ENCODE measurements around the gene ENPP3. TPM values are rescaled to one million over a fixed set of nuclear protein-coding genes. Genes with fewer than 3 reads are reported as not detected.

ENPP3 gene
- total RNA-seq, 1 experiment from 2014 or later, result 0.15 TPM

DNA sequence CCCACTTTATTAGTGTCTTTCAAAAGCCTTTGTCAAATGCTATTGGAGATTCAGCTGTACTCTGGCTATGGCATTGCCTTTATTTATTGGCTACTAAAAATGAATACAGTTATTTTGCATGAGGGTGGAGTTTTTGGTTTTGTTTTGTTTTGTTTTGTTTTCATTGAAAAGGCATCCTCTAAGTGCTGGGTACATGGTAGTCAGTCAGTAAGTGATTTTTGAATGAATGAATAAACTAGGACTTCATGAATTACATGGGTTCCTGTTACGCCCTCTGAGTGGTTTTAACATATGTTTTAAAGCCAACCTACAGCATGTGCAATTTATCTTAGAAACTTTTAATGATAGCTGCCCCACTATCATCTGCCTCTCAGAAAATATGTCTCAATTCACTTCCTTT, 131.9 kb downstream of the ENPP3 start:
- Histone ChIP-seq H3K56ac (ENCODE audit: insufficient read length, low read depth, low read length) (no peak overlapping the region), H3K9me3 (ENCODE audit: control insufficient read depth, low read depth, low read length) (no peaks in the 10 kb centered on the region), H3K4me2 (ENCODE audit: insufficient read depth, insufficient read length, low read length) (no peak overlapping the region), H3K27ac (ENCODE audit: insufficient read length, low read depth, low read length) (no peak overlapping the region), H2BK120ac (ENCODE audit: low read depth, low read length, poor library complexity, severe bottlenecking) (no peak overlapping the region), H4K91ac (ENCODE audit: insufficient read length, low read depth, low read length) (no peak overlapping the region), H2AFZ (ENCODE audit: low read length) (no peak overlapping the region), H3K79me2 (ENCODE audit: insufficient read depth, low read length) (no peaks in the 10 kb centered on the region), H2BK12ac (ENCODE audit: insufficient read length, low read depth, low read length) (no peak overlapping the region), H3K27me3 (ENCODE audit: insufficient read depth, low read length) (no peaks in the 10 kb centered on the region), H3T11ph (ENCODE audit: low read length) (no peak overlapping the region), H2BK5ac (ENCODE audit: insufficient read length, low read length) (no peak overlapping the region), H4K8ac (replicated peaks; ENCODE audit: insufficient read length, low read depth, low read length) (no peak overlapping the region), H4K20me1 (ENCODE audit: control insufficient read depth, insufficient read depth, insufficient read length) (no peaks in the 10 kb centered on the region), H3K79me1 (ENCODE audit: insufficient read depth, low read depth, low read length, poor library complexity, severe bottlenecking) (no peaks in the 10 kb centered on the region), H3K18ac (ENCODE audit: insufficient read length, low read depth, low read length) (no peak overlapping the region), H4K5ac (ENCODE audit: insufficient read length, low read depth, low read length) (no peak overlapping the region), H3K23me2 (ENCODE audit: insufficient read length, low read depth, low read length, poor library complexity, severe bottlenecking) (no peaks in the 10 kb centered on the region), H3K23ac (ENCODE audit: insufficient read length, low read depth, low read length) (no peak overlapping the region), H2AK5ac (ENCODE audit: insufficient read length, low read length) (no peak overlapping the region), H3K4ac (ENCODE audit: low read depth, low read length) (no peak overlapping the region), H3K9ac (ENCODE audit: extremely low read depth, insufficient read length, low read length) (no peak overlapping the region), H3K4me1 (ENCODE audit: insufficient read depth, low read length) (no peaks in the 10 kb centered on the region), H2BK15ac (ENCODE audit: low read depth, low read length) (no peak overlapping the region), H3K14ac (ENCODE audit: insufficient read depth, low read length) (no peak overlapping the region), H2BK20ac (ENCODE audit: low read depth, low read length, poor library complexity, severe bottlenecking) (no peak overlapping the region)
- H3K36me3 Mint-ChIP-seq (ENCODE audit: insufficient read depth in 1 of 3, low read depth in 3 of 3), result no peaks in the 10 kb centered on the region
- no peak overlapping the region for H3K4me3 Mint-ChIP-seq
- WGBS (ENCODE audit: extremely low coverage, insufficient read length, low lambda C conversion rate), result no CpG with 5 or more reads among the region's 1 CpG
- H3K9me3 Mint-ChIP-seq, result no peaks in the 10 kb centered on the region
- DNase-seq, result no peak
- peaks cover 19% of the 10 kb centered on the region for H3K27me3 Mint-ChIP-seq (ENCODE audit: low read depth)
- peaks cover 4 to 11% of the 10 kb centered on the region in 2 experiments; a peak in 3 of 4 replicates for H3K4me1 Mint-ChIP-seq
- TF ChIP-seq, protein P1, sequence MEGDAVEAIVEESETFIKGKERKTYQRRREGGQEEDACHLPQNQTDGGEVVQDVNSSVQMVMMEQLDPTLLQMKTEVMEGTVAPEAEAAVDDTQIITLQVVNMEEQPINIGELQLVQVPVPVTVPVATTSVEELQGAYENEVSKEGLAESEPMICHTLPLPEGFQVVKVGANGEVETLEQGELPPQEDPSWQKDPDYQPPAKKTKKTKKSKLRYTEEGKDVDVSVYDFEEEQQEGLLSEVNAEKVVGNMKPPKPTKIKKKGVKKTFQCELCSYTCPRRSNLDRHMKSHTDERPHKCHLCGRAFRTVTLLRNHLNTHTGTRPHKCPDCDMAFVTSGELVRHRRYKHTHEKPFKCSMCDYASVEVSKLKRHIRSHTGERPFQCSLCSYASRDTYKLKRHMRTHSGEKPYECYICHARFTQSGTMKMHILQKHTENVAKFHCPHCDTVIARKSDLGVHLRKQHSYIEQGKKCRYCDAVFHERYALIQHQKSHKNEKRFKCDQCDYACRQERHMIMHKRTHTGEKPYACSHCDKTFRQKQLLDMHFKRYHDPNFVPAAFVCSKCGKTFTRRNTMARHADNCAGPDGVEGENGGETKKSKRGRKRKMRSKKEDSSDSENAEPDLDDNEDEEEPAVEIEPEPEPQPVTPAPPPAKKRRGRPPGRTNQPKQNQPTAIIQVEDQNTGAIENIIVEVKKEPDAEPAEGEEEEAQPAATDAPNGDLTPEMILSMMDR (conservative IDR thresholded peaks at IDR 0.05), result no peak
- H3K27ac Mint-ChIP-seq, result no peak overlapping the region

All from H9 (cell line).